OCI-M1 (cell line): Measurements from ENCODE around the gene ASNS.
A peak's percentile ranks its signal among the peaks of the same experiment; 100 is the strongest.

ENCODE experiments used
- DNase-seq: peaks from one replicate; lab custom pipeline; 2025; lab: John Stamatoyannopoulos, UW

Gene ASNS

DNA sequence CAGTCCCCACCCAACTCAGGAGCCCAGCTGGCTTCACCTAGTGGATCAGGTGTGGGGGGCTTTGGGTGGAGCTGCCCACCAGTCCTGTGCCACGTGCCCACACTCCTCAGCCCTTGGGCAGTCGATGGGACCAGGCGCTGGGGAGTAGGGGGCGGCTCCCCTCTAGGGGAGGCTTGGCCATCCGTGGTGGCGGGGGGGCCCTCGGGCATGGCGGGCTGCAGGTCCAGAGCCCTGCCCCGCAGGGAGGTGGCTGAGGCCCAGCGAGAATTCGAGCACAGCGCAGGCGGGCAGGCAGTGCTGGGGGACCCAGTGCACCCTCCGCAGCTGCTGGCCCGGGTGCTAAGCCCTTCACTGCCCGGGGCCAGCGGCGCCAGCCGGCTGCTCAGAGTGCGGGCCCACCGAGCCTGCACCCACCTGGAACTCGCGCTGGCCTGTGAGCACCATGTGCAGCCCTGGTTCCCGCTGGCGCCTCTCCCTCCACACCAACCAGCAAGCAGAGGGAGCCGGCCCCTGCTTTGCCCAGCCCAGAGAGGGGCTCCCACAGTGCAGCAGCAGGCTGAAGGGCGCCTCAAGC, 29.3 kb downstream of the ASNS start:
- no peak for DNase-seq

DNA sequence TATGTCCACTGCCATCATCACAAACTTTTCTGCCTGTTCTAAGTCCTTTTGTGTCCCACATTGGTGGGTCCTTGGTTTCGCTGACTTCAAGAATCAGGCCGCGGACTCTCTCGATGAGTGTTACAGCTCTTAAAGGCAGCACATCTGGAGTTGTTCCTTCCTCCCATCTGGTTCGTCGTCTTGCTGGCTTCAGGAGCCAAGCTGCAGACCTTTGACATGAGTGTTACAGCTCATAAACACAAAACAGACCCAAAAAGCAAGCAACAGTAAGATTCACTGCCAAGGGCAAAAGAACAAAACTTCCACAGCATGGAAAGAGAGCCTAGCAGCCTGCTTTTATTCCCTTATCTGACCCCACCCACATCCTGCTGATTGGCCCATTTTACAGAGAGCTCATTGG, 30.2 kb downstream of the ASNS start:
- DNase-seq, result no peak

DNA sequence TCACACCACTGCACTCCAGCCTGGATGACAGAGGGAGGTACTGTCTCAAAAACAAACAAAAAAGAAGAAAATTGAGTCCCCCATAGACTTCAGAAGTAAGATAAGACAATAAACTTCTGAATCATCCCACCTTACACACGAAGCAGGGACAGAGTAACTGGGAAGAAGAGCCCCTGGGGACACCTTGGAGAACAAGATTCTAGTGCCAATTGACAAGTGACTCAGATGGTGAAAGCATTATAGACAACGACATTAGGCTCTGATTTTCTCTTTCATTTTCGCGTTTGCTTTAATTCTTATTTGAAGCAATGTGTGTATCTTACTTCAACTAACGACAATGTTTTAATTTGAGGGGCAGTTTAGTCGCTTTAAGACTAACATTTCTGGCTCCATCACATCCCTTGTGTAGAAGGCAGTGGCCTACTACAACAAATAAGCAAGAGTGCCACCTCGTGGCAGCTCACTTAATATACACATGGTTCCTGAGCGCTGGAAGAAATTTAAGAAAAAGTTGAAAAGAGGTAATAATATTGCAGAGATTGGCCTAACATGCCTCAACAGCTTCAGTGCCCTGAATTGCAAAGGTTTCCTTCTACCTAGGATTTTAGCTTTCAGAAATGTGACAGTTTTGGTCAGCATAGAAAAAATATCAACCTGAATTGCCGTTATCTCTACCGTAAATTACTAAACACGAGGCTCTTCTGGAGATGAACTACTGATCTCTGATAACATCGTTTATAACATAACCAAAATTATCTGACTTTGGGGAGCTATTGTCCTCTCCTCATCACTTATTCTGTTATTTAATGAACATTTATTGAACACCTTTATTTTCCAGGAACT, 36.7 kb downstream of the ASNS start:
- DNase-seq, result peak; percentile 95

DNA sequence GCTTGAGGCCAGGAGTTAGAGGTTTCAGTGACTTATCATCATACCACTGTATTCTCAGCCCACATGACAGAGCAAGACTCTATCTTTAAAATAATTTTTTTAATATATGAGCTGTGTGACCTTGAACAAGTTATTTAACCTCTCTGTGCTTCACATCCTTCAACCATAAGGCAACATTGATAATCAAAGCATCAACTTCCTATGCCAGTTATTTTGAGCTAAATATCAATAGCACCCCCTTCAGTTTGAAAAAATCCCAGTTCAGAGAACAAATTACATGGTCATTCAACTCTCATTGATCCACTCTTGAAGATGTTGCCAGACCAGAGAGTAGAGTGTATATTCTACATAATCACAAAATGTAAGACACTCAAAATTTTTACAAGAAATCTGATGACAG, 53.0 kb downstream of the ASNS start:
- DNase-seq, result peak; percentile 73

DNA sequence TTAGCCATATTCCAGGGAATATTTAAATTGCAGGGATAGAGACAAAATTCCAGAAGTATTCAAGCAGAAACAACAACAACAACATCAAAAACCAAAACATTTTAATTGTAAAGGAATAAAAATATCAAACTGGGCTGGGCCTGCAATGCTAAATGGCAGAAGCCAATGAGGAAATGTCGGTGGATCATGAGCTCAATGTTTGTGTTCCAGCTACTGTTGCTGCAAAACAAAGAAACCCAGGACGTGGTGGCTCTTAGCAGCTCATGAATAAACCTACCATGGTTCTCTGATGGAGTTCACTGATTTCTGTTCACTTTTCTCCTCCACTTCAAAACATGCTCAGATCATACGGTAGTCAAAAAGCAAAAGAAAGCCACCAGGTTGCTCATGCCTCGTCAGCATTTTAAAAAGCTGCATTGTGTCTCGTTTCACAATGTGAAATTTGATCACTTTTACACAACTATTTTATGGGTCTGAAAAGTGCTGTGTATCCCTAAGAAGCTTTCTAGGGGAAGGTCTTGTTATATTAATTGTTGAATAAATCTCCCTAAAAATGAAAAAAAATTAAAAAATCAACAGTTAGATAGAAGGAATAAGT, 54.0 kb downstream of the ASNS start:
- no peak for DNase-seq
